Measurements from ENCODE around the gene CERS6. TPM values are rescaled to one million over a fixed set of nuclear protein-coding genes. Genes with fewer than 3 reads are reported as not detected.
"Not testable (repeated sequence)": the region's sequence is repeated elsewhere in the genome, so short reads cannot be mapped to it uniquely, and the experiment has no call there.

CERS6 gene
- total RNA-seq, 1 experiment from 2014 or later, result 12.4 TPM

DNA sequence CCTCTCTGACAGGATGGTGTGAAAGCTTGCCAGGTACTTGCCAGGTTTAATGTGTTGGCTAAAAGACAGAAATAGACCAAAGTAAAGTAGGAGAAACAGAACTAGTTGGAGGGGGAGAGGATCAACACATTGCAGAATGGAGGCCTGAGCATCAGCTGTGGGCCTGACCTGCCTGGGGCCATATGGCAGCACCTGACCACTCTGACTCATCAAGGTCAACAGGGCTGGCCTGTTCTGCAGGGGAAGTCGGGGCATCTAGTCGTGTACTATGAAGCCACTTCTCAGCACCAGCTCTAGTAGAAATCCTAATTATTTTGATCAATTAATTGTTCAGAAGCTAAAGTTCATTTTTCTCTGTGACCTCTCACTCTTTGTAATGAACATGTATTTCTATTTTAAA is 310.5 kb downstream of the CERS6 start:
- Histone ChIP-seq H3K4me3 (no peak overlapping the region), H3K9me3 (no peaks in the 10 kb centered on the region), H3K36me3 (no peaks in the 10 kb centered on the region), H3K27me3 (no peaks in the 10 kb centered on the region)
- no peak for DNase-seq

DNA sequence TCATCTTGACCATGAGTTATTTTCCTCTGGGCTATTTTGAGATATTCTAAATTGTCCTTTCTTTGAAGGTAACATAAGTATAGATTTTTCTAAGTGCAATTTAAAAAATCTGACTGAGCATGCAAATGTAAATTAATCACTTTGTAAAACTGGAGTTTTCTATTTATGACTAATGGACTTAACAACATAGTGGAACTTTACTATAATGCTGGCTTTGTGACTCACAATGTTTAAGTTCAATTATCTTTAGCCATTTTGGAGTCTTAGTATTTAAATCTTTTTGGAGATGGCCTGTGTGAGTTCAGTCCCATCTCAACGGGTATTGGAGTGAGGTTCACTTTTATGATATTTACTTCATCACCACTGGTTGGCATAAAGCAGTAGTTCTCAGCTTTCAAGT is 311.2 kb downstream of the CERS6 start:
- Histone ChIP-seq H3K9me3 (no peaks in the 10 kb centered on the region), H3K27me3 (no peaks in the 10 kb centered on the region), H3K36me3 (no peaks in the 10 kb centered on the region), H3K4me3 (no peak overlapping the region)
- no peak for DNase-seq

DNA sequence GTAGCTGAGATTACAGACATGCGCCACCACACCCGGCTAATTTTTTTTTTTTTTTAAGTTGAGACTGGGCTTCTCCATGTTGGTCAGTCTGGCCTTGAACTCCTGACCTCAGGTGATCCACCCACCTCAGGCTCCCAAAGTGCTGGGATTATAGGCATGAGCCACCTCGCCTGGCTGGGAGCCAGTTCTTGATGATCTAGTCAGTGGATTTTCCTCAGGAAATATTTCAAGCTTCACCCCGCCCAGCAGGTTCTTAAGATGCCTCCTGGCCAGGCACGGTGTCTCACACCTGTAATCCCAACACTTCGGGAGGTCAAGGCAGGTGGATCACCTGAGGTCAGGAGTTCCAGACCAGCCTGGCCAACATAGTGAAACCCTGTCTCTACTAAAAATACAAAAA is 312.3 kb downstream of the CERS6 start:
- not testable (repeated sequence) for H3K4me3 ChIP-seq, DNase-seq, H3K27me3 ChIP-seq, H3K36me3 ChIP-seq, H3K9me3 ChIP-seq

GRCh38 chr2:168770796-168771195 is 314.7 kb downstream of the CERS6 start:
- no peak for DNase-seq
- H3K27me3 ChIP-seq, result no peaks in the 10 kb centered on the region
- H3K4me3 ChIP-seq, result no peak overlapping the region
- no peaks in the 10 kb centered on the region for H3K36me3 ChIP-seq
- no peaks in the 10 kb centered on the region for H3K9me3 ChIP-seq

- DNase-seq, result no peak
- Histone ChIP-seq H3K27me3 (no peaks in the 10 kb centered on the region), H3K36me3 (no peaks in the 10 kb centered on the region), H3K9me3 (no peaks in the 10 kb centered on the region), H3K4me3 (no peak overlapping the region)
Measured at GRCh38 chr2:168772704-168773103, 316.6 kb downstream of the CERS6 start.

- H3K36me3 ChIP-seq, result no peaks in the 10 kb centered on the region
- no peaks in the 10 kb centered on the region for H3K9me3 ChIP-seq
- no peak for DNase-seq
- H3K4me3 ChIP-seq, result no peak overlapping the region
- no peaks in the 10 kb centered on the region for H3K27me3 ChIP-seq
Measured at GRCh38 chr2:168773128-168773527, 317.1 kb downstream of the CERS6 start.

DNA sequence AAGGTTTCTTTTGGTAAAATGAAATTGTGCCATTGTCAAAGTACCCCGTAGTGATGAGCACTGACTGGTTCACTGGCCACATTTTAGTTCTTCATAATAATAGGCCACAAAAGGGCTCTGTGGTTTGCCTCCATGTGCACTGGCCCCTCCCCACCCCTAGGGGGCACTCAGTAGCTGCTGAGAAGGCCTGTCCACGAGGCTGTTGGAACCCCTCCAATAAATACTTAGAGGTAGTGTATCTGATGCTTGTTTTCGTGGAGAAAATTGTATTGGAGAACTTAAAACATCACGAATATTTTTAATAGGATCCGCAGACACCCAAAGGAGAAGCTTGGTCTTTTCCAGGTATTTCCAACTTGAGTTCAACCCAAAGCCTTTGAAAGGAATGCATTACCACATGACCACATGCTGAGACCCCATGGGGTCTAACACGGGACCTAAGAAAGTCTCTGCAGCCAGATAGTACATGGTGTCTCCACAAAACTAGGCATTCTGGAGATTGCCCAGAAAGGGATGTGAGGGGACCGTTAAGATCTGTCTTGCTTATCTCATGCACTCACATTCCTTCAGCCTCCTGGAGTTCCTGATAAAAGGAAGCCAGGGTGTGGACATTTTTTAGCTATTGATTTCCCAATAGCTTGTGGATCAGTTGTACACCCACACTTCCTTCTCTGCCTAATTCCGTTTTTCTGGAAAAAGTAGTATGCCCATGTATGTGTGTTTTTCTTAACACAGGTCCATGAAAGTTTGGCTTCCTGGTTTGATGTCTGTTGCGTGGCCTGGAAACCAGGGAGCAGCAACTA is 317.8 kb downstream of the CERS6 start:
- peak; percentile 30 for DNase-seq
- H3K27me3 ChIP-seq, result no peaks in the 10 kb centered on the region
- no peak overlapping the region for H3K4me3 ChIP-seq
- no peaks in the 10 kb centered on the region for H3K9me3 ChIP-seq
- no peaks in the 10 kb centered on the region for H3K36me3 ChIP-seq

- no peak for DNase-seq
- no peaks in the 10 kb centered on the region for H3K9me3 ChIP-seq
Measured at GRCh38 chr2:168775837-168776236, 319.8 kb downstream of the CERS6 start.

GRCh38 chr2:168780669-168781071 is 324.6 kb downstream of the CERS6 start:
- Histone ChIP-seq H3K9me3 (no peaks in the 10 kb centered on the region), H3K27me3 (no peaks in the 10 kb centered on the region), H3K36me3 (no peaks in the 10 kb centered on the region), H3K4me3 (no peak overlapping the region)
- DNase-seq, result no peak

More at GRCh38 chr2:168775837-168776236, 319.8 kb downstream of the CERS6 start:
- H3K27me3 ChIP-seq, result no peaks in the 10 kb centered on the region
- H3K4me3 ChIP-seq, result no peak overlapping the region
- no peaks in the 10 kb centered on the region for H3K36me3 ChIP-seq

- no peak for DNase-seq
- H3K9me3 ChIP-seq, result no peaks in the 10 kb centered on the region
- no peaks in the 10 kb centered on the region for H3K36me3 ChIP-seq
- no peaks in the 10 kb centered on the region for H3K27me3 ChIP-seq
- no peak overlapping the region for H3K4me3 ChIP-seq
Measured at GRCh38 chr2:168781191-168781817, 325.2 kb downstream of the CERS6 start.

- H3K9me3 ChIP-seq, result no peaks in the 10 kb centered on the region
Measured at GRCh38 chr2:168782271-168782670, 326.2 kb downstream of the CERS6 start.

DNA sequence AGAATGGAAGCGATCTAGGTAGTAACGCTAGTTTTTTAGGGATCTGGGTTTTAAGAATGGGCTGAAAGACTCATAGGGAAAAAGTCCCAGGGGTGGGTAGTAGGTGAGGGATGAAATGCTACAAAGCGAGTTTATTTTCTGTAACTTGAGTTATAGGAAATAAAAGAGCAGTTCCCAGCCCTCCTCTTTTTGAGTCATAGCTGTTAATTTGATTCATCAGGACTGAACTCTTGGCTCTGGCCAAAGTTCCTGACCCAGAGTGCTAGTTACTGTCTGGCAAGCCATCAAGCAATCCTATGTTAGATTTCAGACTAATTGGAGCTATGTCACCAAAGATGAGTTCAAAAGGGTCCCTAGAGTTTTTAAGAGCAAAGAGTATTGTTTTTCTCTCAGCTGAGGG is 328.9 kb downstream of the CERS6 start:
- no peak overlapping the region for H3K4me3 ChIP-seq
- peak; percentile 18 for DNase-seq
- H3K27me3 ChIP-seq, result no peaks in the 10 kb centered on the region
- no peaks in the 10 kb centered on the region for H3K9me3 ChIP-seq
- no peaks in the 10 kb centered on the region for H3K36me3 ChIP-seq

More at GRCh38 chr2:168782271-168782670, 326.2 kb downstream of the CERS6 start:
- Histone ChIP-seq H3K27me3 (no peaks in the 10 kb centered on the region), H3K4me3 (no peak overlapping the region), H3K36me3 (no peaks in the 10 kb centered on the region)
- DNase-seq, result no peak

DNA sequence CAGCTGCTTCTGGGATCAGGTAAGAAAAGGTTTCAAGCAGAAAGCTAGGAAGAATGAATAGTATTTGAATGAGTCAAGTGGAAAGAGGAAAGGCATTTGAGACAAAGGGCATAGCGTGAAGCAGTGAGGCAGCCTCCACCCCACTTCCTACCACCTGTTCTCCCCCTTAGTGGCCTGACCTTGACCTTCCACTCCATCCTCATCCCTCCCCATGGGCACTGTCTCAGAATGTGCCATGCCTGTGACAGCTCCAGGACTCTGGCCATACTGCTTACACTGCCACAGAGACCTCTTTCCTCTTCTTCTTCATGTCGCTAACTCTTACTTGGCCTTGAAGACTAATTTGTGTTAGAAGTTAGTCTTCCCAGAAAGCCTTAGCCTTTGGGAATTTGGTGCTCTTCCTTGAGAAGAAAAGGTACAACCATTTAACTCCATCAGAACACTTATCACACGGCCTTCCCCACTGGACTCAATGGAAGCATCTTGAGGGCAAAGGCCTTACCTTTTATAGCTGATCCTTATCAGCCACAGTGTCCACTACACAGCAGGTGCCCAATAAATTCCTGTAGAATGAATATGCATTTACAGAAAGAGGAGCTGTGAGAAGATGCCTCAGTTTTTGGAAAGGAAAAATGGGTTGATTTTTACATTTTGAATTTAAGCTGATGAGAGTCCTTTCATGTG is 331.2 kb downstream of the CERS6 start:
- no peak for DNase-seq
- Histone ChIP-seq H3K27me3 (no peaks in the 10 kb centered on the region), H3K9me3 (no peaks in the 10 kb centered on the region), H3K36me3 (no peaks in the 10 kb centered on the region), H3K4me3 (no peak overlapping the region)

GRCh38 chr2:168787782-168788376 is 331.8 kb downstream of the CERS6 start:
- Histone ChIP-seq H3K36me3 (no peaks in the 10 kb centered on the region), H3K9me3 (no peaks in the 10 kb centered on the region), H3K27me3 (no peaks in the 10 kb centered on the region), H3K4me3 (no peak overlapping the region)
- DNase-seq, result no peak

- Histone ChIP-seq H3K4me3 (no peak overlapping the region), H3K27me3 (no peaks in the 10 kb centered on the region), H3K36me3 (no peaks in the 10 kb centered on the region), H3K9me3 (no peaks in the 10 kb centered on the region)
- DNase-seq, result no peak
Measured at GRCh38 chr2:168789776-168790175, 333.7 kb downstream of the CERS6 start.

DNA sequence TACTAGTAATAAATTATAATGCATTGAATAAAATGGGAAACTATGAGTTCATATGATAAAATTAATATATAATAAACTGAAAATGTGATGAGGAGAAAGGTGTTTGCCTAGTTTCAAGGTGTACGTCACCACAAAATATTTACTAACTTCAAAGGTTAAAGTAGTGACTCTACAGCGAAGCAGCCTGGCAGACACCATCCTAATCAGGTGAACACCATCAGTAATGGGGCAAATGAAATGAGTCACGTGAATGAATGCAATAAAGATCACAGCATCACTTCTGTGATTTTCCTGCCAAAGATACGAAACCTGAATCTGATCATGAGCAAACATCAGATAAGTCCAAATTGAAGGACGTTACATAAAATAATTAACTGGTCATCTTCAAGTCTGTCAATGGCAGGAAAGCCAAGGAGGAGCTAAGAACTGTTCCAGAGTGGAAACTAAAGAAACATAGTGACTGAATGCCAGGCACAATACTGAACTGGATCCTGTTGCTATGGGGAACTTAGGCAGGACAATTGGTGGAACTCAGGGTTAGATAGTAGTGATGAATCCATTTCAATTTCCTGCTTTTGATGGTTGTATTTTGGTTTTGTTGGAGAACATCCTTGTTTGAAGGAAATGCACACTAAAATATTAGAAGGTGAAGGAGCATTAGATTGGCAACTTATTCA is 334.3 kb downstream of the CERS6 start:
- Histone ChIP-seq H3K27me3 (no peaks in the 10 kb centered on the region), H3K9me3 (no peaks in the 10 kb centered on the region), H3K4me3 (no peak overlapping the region), H3K36me3 (no peaks in the 10 kb centered on the region)
- no peak for DNase-seq

DNA sequence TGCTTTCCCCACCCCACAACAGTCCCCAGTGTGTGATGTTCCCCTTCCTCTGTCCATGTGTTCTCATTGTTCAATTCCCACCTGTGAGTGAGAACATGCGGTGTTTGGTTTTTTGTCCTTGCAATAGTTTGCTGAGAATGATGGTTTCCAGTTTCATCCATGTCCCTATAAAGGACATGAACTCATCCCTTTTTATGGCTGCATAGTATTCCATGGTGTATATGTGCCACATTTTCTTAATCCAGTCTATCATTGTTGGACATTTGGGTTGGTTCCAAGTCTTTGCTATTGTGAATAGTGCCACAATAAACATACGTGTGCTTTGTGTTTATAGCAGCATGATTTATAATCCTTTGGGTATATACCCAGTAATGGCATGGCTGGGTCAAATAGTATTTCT is 335.1 kb downstream of the CERS6 start:
- not testable (repeated sequence) for H3K36me3 ChIP-seq, H3K27me3 ChIP-seq, H3K4me3 ChIP-seq, DNase-seq, H3K9me3 ChIP-seq

Measured in MG63 (cell line).